Neural cell (in vitro differentiated cells): ENCODE data around the gene PODN. TPM values are rescaled to one million over a fixed set of nuclear protein-coding genes. Genes with fewer than 3 reads are reported as not detected.
A peak's percentile ranks its signal among the peaks of the same experiment; 100 is the strongest.

Experiments
- H2AFZ ChIP-seq: fragments of 200-600, 300-800 bp; sonication (generic), shearing (Covaris generic); 2 replicates; pipeline ENCODE4 v1.6.0; 2014; ENCODE audit warnings: low read depth, mild to moderate bottlenecking, antibody characterized with exemption, low read length, moderate library complexity
- H3F3A ChIP-seq: fragments of 200-600 bp; shearing (Covaris generic); 2 replicates; pipeline ENCODE4 v1.6.1; 2016; ENCODE audit warnings: mild to moderate bottlenecking, moderate library complexity, mixed read lengths, antibody characterized with exemption, low read length; ENCODE audit not compliant: insufficient read depth, poor library complexity, severe bottlenecking
- H3K27ac ChIP-seq: fragments of 200-600, 300-800 bp; sonication (generic), shearing (Covaris generic); 2 replicates; pipeline ENCODE4 v1.5.1; 2014; ENCODE audit warnings: mild to moderate bottlenecking, low read length, moderate library complexity
- H3K27me3 ChIP-seq: fragments of 300-800, 200-600 bp; sonication (generic), shearing (Covaris generic); 2 replicates; pipeline ENCODE4 v1.6.0; 2014; ENCODE audit warnings: mild to moderate bottlenecking, low read depth, low read length, moderate library complexity; ENCODE audit not compliant: insufficient read depth
- H3K36me3 ChIP-seq: fragments of 300-800, 200-600 bp; sonication (generic), shearing (Covaris generic); 2 replicates; pipeline ENCODE4 v1.5.1; 2014; ENCODE audit warnings: mild to moderate bottlenecking, antibody characterized with exemption, low read length, moderate library complexity; ENCODE audit not compliant: insufficient read depth
- H3K4me2 ChIP-seq: fragments of 300-800, 200-600 bp; sonication (generic), shearing (Covaris generic); 2 replicates; pipeline ENCODE4 v1.6.0; 2014; ENCODE audit warnings: mild to moderate bottlenecking, low read length
- H3K4me3 ChIP-seq: fragments of 300-800, 200-600 bp; sonication (generic), shearing (Covaris generic); 2 replicates; pipeline ENCODE4 v1.5.1; 2014; ENCODE audit warnings: mild to moderate bottlenecking, low read length, moderate library complexity
- H3K79me2 ChIP-seq: fragments of 200-600 bp; shearing (Covaris generic); replicated peaks from 2 replicates; pipeline ENCODE4 v1.6.0; 2014; ENCODE audit warnings: mild to moderate bottlenecking, low read length, moderate library complexity; ENCODE audit not compliant: insufficient read depth
- H3K9ac ChIP-seq: fragments of 300-800, 200-600 bp; sonication (generic), shearing (Covaris generic); 2 replicates; pipeline ENCODE4 v1.6.1; 2016; ENCODE audit warnings: mild to moderate bottlenecking, low read length, mixed read lengths
- H3K9me2 ChIP-seq: fragments of 200-600 bp; shearing (Covaris generic); 2 replicates; pipeline ENCODE4 v1.6.1; 2016; ENCODE audit warnings: mild to moderate bottlenecking, low read length, mixed read lengths; ENCODE audit not compliant: insufficient read depth
- H3K9me3 ChIP-seq: fragments of 200-600, 300-800 bp; sonication (generic), shearing (Covaris generic); 2 replicates; pipeline ENCODE4 v1.6.1; 2016; ENCODE audit warnings: mild to moderate bottlenecking, mixed run types, low read length, moderate library complexity, mixed read lengths
- H4K20me1 ChIP-seq: fragments of 200-600 bp; shearing (Covaris generic); 2 replicates; pipeline ENCODE4 v1.6.1; 2016; ENCODE audit warnings: mild to moderate bottlenecking, mixed run types; ENCODE audit not compliant: insufficient read depth
- EP300 ChIP-seq: fragments of 450-650 bp; conservative IDR thresholded peaks from 2 replicates; pipeline ENCODE4 v1.6.1; 2014; ENCODE audit warnings: antibody characterized with exemption, mild to moderate bottlenecking, moderate library complexity; ENCODE audit not compliant: poor library complexity, severe bottlenecking
- EZH2 ChIP-seq: fragments of 200-600, 300-800 bp; shearing (Covaris generic), sonication (generic); IDR thresholded peaks from 2 replicates; pipeline ENCODE4 v1.6.1; 2014; ENCODE audit warnings: antibody characterized with exemption, low read length, borderline replicate concordance, mild to moderate bottlenecking; ENCODE audit not compliant: insufficient read depth, poor library complexity, severe bottlenecking
- MXI1 ChIP-seq: fragments of 450-650 bp; conservative IDR thresholded peaks from 2 replicates; pipeline ENCODE4 v1.6.1; 2014; ENCODE audit warnings: antibody characterized with exemption, mild to moderate bottlenecking; ENCODE audit not compliant: poor library complexity, severe bottlenecking
- POLR2AphosphoS5 ChIP-seq: IDR thresholded peaks from 2 replicates; pipeline ENCODE4 v1.6.1; 2012
- RAD21 ChIP-seq: fragments of 450-650 bp; conservative IDR thresholded peaks from 2 replicates; pipeline ENCODE4 v1.6.1; 2014; ENCODE audit warnings: antibody characterized with exemption, mild to moderate bottlenecking, moderate library complexity
- SMC3 ChIP-seq: fragments of 450-650 bp; conservative IDR thresholded peaks from 2 replicates; pipeline ENCODE4 v1.6.1; 2014; ENCODE audit warnings: antibody characterized with exemption, mild to moderate bottlenecking, moderate library complexity; ENCODE audit not compliant: poor library complexity
- TAF1 ChIP-seq: IDR thresholded peaks from 2 replicates; pipeline ENCODE4 v1.6.1; 2012; ENCODE audit warnings: low read depth
- polyA plus RNA-seq: library from polyadenylated mRNA; depleted of rRNA; stranded (reverse); fragments of >200 nt; gene quantifications from 2 replicates; pipeline ENCODE4 v1.2.3, GENCODE V29; 2014
- TF ChIP-seq, protein P1 (sequence below): IDR thresholded peaks from 2 replicates; pipeline ENCODE4 v1.6.1; 2012; ENCODE audit warnings: borderline replicate concordance
- TF ChIP-seq, protein P2 (sequence below): fragments of 450-650 bp; IDR thresholded peaks from 2 replicates; pipeline ENCODE4 v1.5.1; 2014; ENCODE audit warnings: antibody characterized with exemption, mild to moderate bottlenecking, moderate library complexity; ENCODE audit not compliant: poor library complexity, severe bottlenecking

Gene PODN
- polyA plus RNA-seq, 1 donor from 2014 or later: 0.07 TPM

DNA sequence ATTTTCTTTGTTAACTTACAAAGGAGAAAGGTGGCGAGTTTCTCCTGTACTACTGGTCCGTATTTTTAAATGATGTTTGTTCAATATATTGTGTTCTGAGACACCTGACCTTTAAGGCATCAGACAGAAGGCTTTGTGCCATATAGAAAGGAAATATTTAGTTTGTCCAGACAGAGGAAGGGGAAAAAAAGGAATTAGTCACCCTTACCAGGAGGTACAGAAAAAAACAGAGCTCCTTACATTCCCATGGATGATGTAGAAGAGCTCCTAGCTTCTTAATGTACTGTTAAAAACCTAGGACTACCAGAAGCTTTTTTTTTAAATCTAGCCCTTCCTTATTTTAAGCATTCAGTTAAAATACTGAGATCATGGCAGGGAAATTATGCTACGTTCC, 12.4 kb upstream of the PODN start:
- H3K27ac ChIP-seq: peak overlapping the region; percentile 16
- no peaks in the 10 kb centered on the region for H3K79me2 ChIP-seq
- no peak overlapping the region for H3K4me3 ChIP-seq
- H2AFZ ChIP-seq: no peak overlapping the region
- no peak overlapping the region for H3K9ac ChIP-seq
- H3K9me2 ChIP-seq: no peaks in the 10 kb centered on the region
- H3F3A ChIP-seq: no peaks in the 10 kb centered on the region
- H3K4me2 ChIP-seq: no peak overlapping the region
- no peaks in the 10 kb centered on the region for H4K20me1 ChIP-seq
- H3K27me3 ChIP-seq: no peaks in the 10 kb centered on the region
- TF ChIP-seq EZH2 (no peak), RAD21 (no peak), EP300 (no peak), SMC3 (no peak), POLR2AphosphoS5 (no peak), TAF1 (no peak), MXI1 (no peak)
- TF ChIP-seq, protein P1, sequence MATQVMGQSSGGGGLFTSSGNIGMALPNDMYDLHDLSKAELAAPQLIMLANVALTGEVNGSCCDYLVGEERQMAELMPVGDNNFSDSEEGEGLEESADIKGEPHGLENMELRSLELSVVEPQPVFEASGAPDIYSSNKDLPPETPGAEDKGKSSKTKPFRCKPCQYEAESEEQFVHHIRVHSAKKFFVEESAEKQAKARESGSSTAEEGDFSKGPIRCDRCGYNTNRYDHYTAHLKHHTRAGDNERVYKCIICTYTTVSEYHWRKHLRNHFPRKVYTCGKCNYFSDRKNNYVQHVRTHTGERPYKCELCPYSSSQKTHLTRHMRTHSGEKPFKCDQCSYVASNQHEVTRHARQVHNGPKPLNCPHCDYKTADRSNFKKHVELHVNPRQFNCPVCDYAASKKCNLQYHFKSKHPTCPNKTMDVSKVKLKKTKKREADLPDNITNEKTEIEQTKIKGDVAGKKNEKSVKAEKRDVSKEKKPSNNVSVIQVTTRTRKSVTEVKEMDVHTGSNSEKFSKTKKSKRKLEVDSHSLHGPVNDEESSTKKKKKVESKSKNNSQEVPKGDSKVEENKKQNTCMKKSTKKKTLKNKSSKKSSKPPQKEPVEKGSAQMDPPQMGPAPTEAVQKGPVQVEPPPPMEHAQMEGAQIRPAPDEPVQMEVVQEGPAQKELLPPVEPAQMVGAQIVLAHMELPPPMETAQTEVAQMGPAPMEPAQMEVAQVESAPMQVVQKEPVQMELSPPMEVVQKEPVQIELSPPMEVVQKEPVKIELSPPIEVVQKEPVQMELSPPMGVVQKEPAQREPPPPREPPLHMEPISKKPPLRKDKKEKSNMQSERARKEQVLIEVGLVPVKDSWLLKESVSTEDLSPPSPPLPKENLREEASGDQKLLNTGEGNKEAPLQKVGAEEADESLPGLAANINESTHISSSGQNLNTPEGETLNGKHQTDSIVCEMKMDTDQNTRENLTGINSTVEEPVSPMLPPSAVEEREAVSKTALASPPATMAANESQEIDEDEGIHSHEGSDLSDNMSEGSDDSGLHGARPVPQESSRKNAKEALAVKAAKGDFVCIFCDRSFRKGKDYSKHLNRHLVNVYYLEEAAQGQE: no peak
- TF ChIP-seq, protein P2, sequence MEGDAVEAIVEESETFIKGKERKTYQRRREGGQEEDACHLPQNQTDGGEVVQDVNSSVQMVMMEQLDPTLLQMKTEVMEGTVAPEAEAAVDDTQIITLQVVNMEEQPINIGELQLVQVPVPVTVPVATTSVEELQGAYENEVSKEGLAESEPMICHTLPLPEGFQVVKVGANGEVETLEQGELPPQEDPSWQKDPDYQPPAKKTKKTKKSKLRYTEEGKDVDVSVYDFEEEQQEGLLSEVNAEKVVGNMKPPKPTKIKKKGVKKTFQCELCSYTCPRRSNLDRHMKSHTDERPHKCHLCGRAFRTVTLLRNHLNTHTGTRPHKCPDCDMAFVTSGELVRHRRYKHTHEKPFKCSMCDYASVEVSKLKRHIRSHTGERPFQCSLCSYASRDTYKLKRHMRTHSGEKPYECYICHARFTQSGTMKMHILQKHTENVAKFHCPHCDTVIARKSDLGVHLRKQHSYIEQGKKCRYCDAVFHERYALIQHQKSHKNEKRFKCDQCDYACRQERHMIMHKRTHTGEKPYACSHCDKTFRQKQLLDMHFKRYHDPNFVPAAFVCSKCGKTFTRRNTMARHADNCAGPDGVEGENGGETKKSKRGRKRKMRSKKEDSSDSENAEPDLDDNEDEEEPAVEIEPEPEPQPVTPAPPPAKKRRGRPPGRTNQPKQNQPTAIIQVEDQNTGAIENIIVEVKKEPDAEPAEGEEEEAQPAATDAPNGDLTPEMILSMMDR: no peak
- peaks cover 6% of the 10 kb centered on the region for H3K36me3 ChIP-seq
- H3K9me3 ChIP-seq: no peaks in the 10 kb centered on the region

DNA sequence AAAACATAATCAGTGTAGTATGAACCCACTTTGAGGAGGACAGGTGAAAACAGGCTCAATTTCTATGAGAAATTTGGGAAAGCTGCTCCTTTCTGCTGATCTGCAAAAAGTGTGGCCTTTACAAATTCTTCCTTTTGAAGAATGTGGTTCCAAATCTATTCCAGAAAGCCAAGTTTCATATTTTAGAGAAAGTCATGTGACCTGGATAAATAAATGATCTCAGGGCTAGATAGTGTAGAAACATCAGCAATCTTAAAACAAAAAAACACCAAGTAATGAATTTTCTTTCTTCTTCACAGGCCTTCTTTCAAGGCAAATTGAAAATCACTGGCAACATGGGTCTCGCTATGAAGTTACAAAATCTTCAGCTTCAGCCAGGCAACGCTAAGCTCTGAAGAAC, 11.7 kb upstream of the PODN start:
- no peaks in the 10 kb centered on the region for H4K20me1 ChIP-seq
- no peaks in the 10 kb centered on the region for H3K9me3 ChIP-seq
- peaks cover 6% of the 10 kb centered on the region for H3K36me3 ChIP-seq
- no peak overlapping the region for H3K9ac ChIP-seq
- no peaks in the 10 kb centered on the region for H3K9me2 ChIP-seq
- H3F3A ChIP-seq: no peaks in the 10 kb centered on the region
- H3K4me2 ChIP-seq: no peak overlapping the region
- H3K4me3 ChIP-seq: no peak overlapping the region
- H2AFZ ChIP-seq: no peak overlapping the region
- H3K27me3 ChIP-seq: no peaks in the 10 kb centered on the region
- no peak overlapping the region for H3K27ac ChIP-seq
- TF ChIP-seq RAD21: no peak
- TF ChIP-seq, protein P2: no peak
- TF ChIP-seq, protein P1: no peak
- TF ChIP-seq POLR2AphosphoS5: no peak
- no peak for TF ChIP-seq TAF1
- TF ChIP-seq SMC3: no peak
- no peak for TF ChIP-seq EP300
- no peak for TF ChIP-seq MXI1
- TF ChIP-seq EZH2: no peak
- H3K79me2 ChIP-seq: no peaks in the 10 kb centered on the region
